Bronchial epithelial cell (primary cell): ENCODE results near the gene CDH12. TPM values are rescaled to one million over a fixed set of nuclear protein-coding genes. Genes with fewer than 3 reads are reported as not detected.

ENCODE experiments used
- DNase-seq: peaks from one replicate; pipeline ENCODE4 v3.0.0-alpha.2; 2010; ENCODE audit warnings: low read depth
- FAIRE-seq: peaks from 2 replicates; lab custom pipeline; 2011; peaks lifted over from hg19 to GRCh38; lab: Jason Lieb, UNC
- H3K27me3 ChIP-seq: 2 replicates; pipeline ENCODE4 v1.5.1; 2011; ENCODE audit warnings: low read length; ENCODE audit not compliant: control insufficient read depth, insufficient read depth
- H3K36me3 ChIP-seq: 2 replicates; pipeline ENCODE4 v1.5.1; 2011; ENCODE audit warnings: low read length; ENCODE audit not compliant: control insufficient read depth, insufficient read depth
- H3K4me3 ChIP-seq: 2 replicates; pipeline ENCODE4 v1.5.1; 2011; ENCODE audit warnings: mild to moderate bottlenecking, low read depth, low read length, control low read depth
- total RNA-seq: library from RNA; depleted of rRNA; stranded (reverse); fragments of >200 nt; gene quantifications from 2 replicates; pipeline ENCODE4 v1.2.1, GENCODE V29; 2014
- TF ChIP-seq, protein P1 (sequence below): IDR thresholded peaks from 2 replicates; pipeline ENCODE4 v1.5.1; 2011; ENCODE audit warnings: mild to moderate bottlenecking, moderate library complexity, low read length, control low read depth, inconsistent platforms; ENCODE audit not compliant: insufficient read depth, severe bottlenecking

Gene CDH12
- total RNA-seq, 1 donor from 2014 or later, result not detected

DNA sequence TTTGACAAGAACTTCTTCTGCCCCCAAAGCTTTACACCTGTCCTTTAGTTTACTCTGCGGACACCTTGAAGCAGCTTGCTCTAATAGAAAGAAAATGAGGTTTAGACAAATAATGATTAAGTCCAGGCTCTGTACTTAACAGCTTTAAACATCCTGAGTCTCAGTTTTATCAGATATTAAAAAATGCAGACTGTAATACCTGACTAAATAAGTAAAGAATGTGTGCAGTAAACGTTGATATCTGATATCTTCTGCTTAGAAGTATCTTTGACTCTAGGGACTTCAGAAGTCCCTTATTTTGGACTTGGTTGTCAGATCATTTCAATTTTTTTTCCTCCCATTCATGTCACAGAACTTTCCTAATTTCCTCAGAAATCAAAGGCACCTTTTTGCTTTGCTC is 1060.4 kb downstream of the CDH12 start:
- TF ChIP-seq, protein P1, sequence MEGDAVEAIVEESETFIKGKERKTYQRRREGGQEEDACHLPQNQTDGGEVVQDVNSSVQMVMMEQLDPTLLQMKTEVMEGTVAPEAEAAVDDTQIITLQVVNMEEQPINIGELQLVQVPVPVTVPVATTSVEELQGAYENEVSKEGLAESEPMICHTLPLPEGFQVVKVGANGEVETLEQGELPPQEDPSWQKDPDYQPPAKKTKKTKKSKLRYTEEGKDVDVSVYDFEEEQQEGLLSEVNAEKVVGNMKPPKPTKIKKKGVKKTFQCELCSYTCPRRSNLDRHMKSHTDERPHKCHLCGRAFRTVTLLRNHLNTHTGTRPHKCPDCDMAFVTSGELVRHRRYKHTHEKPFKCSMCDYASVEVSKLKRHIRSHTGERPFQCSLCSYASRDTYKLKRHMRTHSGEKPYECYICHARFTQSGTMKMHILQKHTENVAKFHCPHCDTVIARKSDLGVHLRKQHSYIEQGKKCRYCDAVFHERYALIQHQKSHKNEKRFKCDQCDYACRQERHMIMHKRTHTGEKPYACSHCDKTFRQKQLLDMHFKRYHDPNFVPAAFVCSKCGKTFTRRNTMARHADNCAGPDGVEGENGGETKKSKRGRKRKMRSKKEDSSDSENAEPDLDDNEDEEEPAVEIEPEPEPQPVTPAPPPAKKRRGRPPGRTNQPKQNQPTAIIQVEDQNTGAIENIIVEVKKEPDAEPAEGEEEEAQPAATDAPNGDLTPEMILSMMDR, result no peak
- FAIRE-seq (no peak), DNase-seq (no peak)
- Histone ChIP-seq H3K27me3 (no peaks in the 10 kb centered on the region), H3K4me3 (no peak overlapping the region), H3K36me3 (no peaks in the 10 kb centered on the region)

DNA sequence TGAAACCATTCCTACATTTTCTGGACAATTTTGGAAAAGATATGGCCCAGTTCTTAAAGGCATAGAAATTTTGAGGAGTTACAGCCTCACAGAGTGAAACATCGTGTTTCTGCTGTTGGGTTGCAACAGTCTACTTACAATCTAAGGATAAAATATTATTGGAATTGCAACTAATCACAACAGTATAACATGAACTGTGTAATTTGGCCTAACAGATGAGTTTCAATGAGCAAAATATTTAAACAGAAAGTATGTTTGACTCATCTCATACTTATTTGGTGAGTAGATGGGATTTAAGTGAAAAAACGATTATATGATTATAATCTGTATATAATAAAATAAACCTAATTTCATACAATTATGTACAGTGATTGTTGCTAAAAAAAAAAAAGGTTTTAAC is 1061.8 kb downstream of the CDH12 start:
- FAIRE-seq, result no peak
- TF ChIP-seq, protein P1, result no peak
- H3K36me3 ChIP-seq, result no peaks in the 10 kb centered on the region
- no peaks in the 10 kb centered on the region for H3K27me3 ChIP-seq
- DNase-seq, result no peak
- H3K4me3 ChIP-seq, result no peak overlapping the region

DNA sequence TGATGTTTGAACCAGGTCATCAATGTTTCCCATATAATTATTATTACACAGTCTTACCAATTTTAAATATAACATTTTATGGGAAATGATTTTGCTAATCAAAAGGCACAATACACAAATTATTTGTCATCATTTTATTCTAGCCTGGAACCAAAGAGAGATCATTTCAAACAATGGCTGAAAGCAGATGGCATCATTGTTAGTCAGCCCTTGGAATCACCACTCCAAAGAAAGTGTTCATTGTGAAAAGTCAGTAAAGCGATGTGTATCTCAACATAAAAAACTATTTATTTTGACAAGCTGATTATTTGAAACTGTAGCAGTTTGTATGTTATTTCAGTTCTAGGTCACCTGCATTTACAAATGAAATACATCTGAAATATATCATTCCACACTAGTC is 1068.7 kb downstream of the CDH12 start:
- Histone ChIP-seq H3K27me3 (no peaks in the 10 kb centered on the region), H3K36me3 (no peaks in the 10 kb centered on the region), H3K4me3 (no peak overlapping the region)
- FAIRE-seq (no peak), DNase-seq (no peak)
- TF ChIP-seq, protein P1, result no peak

DNA sequence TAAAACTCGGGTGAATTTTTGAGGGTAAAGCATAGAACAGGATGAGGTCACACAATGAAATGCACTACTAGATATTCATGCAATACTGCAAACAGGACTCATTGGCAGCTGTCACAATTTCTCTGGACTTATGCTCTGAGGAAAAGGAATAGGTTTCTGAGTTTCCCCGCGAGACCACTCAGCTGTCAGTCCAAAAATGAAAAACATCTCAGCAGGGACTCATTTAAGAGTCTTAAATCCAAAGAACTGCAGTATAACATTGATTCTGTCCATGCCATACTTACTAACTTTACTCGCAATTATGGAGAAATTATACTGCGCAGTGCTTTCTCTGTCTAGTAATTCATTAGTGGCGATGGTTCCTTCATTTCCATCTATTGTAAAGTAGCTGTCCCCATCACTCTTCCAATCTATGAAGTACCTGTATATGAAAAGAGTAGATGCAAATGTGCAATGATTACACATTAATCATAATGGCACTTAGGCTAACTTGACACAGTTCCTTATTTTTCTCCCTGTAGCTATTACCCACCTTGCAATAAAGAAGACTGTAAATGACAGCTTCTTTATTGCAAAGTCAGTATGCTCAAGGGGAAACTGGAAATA is 1070.0 kb downstream of the CDH12 start:
- Histone ChIP-seq H3K4me3 (no peak overlapping the region), H3K36me3 (no peaks in the 10 kb centered on the region), H3K27me3 (no peaks in the 10 kb centered on the region)
- FAIRE-seq (no peak), DNase-seq (no peak)
- TF ChIP-seq, protein P1, result no peak

DNA sequence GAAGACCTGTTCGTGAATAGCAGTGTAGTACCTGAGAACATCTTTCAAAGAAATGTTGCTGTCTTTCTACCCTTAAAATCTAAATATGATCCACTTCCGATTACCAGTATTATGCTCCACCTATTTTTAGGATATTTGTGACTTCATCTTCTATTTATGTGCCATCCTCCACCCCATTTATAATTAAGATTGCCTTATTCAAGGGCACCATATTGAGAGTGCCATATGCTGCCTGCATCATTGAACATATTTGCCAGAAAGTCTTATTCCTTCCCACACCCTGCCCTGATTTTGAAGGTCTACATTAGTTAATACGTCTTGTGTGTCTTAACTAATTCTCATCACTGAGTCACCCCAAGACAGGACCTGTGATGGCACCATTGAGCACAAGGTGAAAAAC is 1076.7 kb downstream of the CDH12 start:
- Histone ChIP-seq H3K27me3 (no peaks in the 10 kb centered on the region), H3K36me3 (no peaks in the 10 kb centered on the region), H3K4me3 (no peak overlapping the region)
- FAIRE-seq (no peak), DNase-seq (no peak)
- TF ChIP-seq, protein P1, result no peak

DNA sequence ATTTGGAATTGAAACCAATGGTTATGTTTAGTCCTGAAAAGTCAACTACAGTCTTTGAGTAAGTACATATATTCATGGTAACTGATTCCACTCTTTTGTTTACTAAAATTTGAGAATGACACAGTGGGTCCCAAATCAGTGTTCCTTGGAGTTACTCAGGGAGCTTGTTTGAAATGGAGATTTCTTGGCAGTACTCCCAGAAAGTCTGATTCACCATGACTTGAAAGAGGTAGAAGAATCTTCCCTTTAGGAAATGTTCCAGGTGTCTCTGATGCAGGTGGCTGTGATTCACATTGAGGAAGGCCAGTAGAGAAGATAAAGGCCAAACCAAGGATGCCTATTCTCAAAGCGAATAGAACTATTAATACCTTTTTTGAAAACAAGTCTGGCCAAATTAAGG is 1078.3 kb downstream of the CDH12 start:
- H3K27me3 ChIP-seq, result no peaks in the 10 kb centered on the region
- TF ChIP-seq, protein P1, result no peak
- no peak for FAIRE-seq
- H3K4me3 ChIP-seq, result no peak overlapping the region
- no peaks in the 10 kb centered on the region for H3K36me3 ChIP-seq
- peak; percentile 99 for DNase-seq
